ENCODE measurements around the gene STK32B.

- TF ChIP-seq POLR2A (IDR thresholded peaks at IDR 0.05): no peak
- TF ChIP-seq, protein P1, sequence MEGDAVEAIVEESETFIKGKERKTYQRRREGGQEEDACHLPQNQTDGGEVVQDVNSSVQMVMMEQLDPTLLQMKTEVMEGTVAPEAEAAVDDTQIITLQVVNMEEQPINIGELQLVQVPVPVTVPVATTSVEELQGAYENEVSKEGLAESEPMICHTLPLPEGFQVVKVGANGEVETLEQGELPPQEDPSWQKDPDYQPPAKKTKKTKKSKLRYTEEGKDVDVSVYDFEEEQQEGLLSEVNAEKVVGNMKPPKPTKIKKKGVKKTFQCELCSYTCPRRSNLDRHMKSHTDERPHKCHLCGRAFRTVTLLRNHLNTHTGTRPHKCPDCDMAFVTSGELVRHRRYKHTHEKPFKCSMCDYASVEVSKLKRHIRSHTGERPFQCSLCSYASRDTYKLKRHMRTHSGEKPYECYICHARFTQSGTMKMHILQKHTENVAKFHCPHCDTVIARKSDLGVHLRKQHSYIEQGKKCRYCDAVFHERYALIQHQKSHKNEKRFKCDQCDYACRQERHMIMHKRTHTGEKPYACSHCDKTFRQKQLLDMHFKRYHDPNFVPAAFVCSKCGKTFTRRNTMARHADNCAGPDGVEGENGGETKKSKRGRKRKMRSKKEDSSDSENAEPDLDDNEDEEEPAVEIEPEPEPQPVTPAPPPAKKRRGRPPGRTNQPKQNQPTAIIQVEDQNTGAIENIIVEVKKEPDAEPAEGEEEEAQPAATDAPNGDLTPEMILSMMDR (IDR thresholded peaks at IDR 0.05): no peak
These were observed 330.7 kb downstream of the STK32B start for GRCh38 chr4:5381961-5382441.
